KOPT-K1 (cell line): ENCODE measurements around the gene GLUD1.
"Not testable (repeated sequence)": the region's sequence is repeated elsewhere in the genome, so short reads cannot be mapped to it uniquely, and the experiment has no call there.

Experiments used
- H3K27ac ChIP-seq: fragments of 200-600 bp; sonication (generic); 2 replicates; pipeline ENCODE4 v1.5.1; 2016; ENCODE audit warnings: antibody characterized with exemption, mild to moderate bottlenecking, low read depth, low read length; ENCODE audit not compliant: poor library complexity, severe bottlenecking
- H3K36me3 ChIP-seq: fragments of 200-600 bp; sonication (generic); 2 replicates; pipeline ENCODE4 v1.5.1; 2017; ENCODE audit warnings: antibody characterized with exemption, mild to moderate bottlenecking, low read length, moderate library complexity; ENCODE audit not compliant: insufficient read depth
- H3K9me3 ChIP-seq: fragments of 200-600 bp; sonication (generic); 2 replicates; pipeline ENCODE4 v1.5.1; 2017; ENCODE audit warnings: antibody characterized with exemption, low read length, mild to moderate bottlenecking; ENCODE audit not compliant: insufficient read depth, poor library complexity, severe bottlenecking

GLUD1 gene

DNA sequence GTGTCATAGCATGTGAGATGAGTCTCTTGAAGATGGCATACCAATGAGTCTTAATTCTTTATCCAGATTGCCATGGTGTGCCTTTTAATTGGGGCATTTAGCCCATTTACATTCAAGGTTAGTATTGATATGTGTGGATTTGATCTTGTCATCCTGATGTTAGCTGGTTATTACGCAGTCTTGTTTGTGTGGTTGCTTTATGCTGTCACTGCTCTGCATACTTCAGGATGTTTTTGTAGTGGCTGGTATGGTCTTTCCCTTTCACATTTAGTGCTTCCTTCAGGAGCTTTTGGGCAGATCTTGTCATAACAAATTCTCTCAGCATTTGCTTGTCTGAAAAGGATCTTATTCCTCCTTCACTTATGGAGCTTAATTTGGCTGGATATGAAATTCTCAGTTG lies 58.0 kb downstream of the GLUD1 start:
- Histone ChIP-seq H3K36me3 (no peaks in the 10 kb centered on the region), H3K27ac (no peak overlapping the region), H3K9me3 (no peaks in the 10 kb centered on the region)

DNA sequence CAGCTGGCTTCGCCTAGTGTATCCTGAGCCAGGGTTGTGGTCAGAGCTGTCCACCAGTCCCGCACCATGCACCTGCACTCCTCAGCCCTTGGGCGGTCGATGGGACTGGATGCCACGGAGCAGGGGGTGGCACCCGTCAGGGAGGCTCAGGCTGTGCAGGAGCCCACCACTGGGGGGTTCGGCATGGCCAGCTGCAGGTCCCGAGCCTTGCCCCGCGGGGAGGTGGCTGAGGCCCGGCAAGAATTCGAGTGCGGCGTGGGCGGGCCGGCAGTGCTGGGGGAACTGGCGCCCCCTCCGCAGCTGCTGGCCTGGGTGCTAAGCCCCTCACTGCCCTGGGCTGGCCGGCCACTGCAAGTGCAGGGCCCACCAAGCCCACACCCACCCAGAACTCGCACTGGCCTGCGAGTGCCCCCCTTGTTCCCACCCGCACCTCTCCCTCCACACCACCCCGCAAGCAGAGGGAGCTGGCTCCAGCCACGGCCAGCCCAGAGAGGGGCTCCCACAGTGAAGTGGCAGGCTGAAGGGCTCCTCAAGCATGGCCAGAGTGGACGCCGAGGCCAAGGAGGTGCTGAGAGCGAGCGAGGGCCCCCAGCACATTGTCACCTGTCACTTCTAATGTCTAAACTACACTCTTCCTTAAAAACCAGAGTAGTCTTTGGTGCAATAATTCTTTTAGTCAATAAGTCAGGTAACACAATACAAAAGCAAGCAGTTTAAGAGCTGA lies 63.6 kb downstream of the GLUD1 start:
- H3K27ac ChIP-seq = no peak overlapping the region
- no peaks in the 10 kb centered on the region for H3K36me3 ChIP-seq
- H3K9me3 ChIP-seq = no peaks in the 10 kb centered on the region

DNA sequence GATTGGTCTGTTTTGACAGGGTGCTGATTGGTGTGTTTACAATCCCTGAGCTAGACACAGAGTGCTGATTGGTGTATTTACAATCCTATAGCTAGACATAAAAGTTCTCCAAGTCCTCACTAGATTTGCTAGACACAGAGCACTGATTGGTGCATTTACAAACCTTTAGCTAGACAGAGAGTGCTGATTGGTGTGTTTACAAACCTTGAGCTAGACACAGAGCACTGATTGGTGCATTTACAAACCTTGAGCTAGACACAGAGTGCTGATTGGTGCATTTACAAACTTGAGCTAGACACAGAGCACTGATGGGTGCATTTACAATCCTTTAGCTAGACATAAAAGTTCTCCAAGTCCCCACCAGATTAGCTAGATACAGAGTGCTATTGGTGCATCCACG lies 64.2 kb downstream of the GLUD1 start:
- H3K9me3 ChIP-seq, H3K36me3 ChIP-seq, H3K27ac ChIP-seq: not testable (repeated sequence)

DNA sequence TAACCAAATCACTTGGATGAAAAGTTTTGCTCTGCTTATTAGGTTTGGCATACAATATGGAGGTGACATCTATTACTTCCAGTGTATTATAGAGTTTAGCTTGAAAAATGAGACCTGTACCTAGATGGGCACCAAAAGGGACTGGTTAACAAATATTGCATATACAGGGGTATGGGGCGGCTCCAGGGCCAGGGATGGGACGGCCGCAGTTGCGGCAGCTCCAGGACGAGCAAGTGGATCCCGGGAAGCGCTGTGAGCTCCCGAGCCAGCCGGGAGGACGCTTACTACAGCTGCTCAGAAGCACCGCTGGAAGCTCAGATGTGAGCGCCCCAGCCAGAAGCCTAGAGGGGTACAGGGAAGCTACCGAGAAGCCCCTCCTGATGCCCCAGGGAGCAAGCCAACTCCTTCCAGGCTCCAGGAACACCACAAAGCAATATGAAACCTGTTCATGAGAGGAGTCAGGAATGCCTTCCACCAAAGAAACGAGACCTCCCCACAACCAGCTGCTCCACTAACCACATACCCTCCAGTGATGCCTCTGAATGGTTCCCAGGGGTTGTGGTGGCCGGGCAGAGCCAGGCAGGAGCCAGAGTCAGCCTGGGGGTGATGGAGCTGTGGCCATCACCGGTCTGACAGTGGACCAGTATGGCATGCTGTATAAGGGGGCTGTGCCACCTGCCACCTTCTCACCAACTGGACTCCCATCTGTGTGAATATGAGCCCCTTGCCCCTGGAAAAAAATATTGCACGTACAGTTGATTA lies 67.7 kb downstream of the GLUD1 start:
- H3K36me3 ChIP-seq, H3K27ac ChIP-seq, H3K9me3 ChIP-seq: not testable (repeated sequence)

DNA sequence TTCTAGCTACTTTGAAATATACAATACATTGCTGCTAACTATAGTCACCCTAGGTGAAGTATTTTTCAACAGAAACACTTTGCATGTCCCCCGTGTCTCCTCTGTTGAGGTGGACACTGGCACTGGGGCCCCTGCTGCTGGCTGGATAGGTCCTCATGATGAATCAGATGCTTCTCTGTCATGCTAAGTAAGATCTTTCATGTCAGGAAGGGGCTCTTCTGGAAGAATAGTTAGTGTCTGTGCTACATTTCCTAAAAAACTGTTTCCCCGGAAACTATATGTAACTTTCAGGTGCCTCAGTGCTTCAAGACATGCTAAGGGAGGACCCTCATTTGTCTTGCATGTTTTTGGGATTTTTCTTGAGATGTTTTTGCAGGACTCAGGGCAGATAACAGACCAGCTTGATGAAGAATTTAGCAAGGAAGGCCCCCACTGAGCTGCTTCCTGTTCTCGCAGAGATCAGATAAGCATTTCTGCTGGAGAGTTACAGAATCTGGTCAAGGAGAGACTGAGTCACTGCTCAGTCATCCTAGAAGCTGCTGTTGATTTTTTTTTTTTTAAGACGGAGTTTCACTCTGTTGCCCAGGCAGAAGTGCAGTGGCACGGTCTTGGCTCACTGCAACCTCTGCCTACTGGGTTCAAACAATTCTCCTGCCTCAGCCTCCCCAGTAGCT lies 69.2 kb downstream of the GLUD1 start:
- not testable (repeated sequence) for H3K9me3 ChIP-seq, H3K27ac ChIP-seq, H3K36me3 ChIP-seq

DNA sequence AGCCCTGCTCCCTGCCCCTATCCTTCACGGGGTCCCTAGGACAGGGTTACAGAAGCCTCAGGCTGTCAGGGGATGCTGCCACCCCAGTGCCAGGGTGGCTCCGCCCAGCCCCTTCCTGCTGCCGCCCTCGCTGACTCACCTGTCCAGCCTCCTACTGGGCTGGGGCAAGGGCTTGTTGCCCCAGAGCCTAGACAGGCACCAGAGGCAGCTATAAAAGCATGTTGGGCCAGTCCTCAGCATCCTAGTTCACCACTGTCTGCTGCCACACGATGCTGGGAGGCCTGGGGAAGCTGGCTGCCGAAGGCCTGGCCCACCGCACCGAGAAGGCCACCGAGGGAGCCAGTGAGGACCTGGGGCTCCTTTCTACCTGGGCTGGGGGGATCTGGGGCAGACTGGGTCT lies 74.6 kb downstream of the GLUD1 start, which contains the start of gene FAM25A:
Gene FAM25A (plus strand): TSS at position 239 of the 400 bp plus-strand sequence. CDS start 31 bp downstream, at position 270.
- not testable (repeated sequence) for H3K9me3 ChIP-seq, H3K27ac ChIP-seq, H3K36me3 ChIP-seq

DNA sequence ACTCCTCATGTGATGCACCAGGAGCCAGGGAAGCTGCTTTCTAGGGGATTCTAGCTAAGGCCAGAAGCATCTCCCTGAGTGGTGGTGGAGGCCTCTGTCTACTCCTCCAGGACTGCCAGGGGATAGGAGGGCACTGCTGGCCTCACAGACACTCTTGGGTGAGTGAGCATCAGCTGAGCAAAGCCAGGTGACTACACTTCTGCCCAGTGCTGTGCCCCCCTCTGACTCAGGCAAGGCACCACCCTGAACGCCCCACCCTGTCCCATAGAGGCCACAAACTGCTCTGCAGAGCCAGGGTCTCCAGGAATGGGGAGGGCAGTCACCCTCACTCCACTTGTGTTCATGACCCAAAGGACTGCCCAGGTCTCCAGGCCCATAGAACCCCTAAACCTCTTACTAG lies 75.1 kb downstream of the GLUD1 start:
- not testable (repeated sequence) for H3K27ac ChIP-seq, H3K9me3 ChIP-seq, H3K36me3 ChIP-seq

DNA sequence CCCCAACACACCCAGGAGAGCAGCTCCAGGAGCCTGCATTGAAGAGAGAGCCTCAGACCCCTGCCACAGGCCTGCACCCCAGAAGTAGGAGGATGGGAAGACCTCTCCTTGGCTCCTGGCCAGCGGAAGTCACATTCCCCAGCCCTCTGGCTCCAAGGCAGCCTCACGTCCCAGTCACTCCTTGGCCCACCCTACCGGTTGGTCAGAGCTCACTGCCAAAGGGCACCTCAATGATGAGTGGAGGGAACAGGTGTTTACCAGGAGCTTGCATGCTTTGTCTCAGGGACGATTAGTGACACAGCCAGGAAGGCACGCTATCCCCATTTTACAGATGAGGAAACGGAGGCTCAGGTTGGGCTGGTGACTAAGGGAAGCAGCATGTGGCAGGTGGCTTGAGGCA lies 75.6 kb downstream of the GLUD1 start:
- not testable (repeated sequence) for H3K9me3 ChIP-seq, H3K27ac ChIP-seq, H3K36me3 ChIP-seq

DNA sequence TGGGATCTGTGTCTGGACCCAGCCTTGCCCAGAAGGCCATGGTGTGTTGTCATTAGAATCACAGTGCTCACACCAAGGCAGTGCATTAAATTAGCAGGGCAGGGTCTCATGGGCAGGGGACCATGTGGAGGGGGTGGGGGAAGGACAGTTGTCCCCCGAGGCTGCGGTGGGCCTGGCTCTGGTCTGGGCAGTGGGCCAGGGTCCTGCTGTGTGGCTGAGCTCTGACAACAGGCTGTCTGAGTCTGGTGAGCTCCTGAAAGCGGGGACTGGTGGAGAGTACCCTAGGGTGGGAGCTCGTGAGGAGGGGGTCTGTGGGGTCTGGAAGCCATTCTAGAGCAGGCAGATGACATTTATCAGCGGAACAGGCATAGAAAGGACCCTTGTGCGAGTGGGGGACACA lies 76.5 kb downstream of the GLUD1 start:
- H3K27ac ChIP-seq, H3K36me3 ChIP-seq, H3K9me3 ChIP-seq: not testable (repeated sequence)

DNA sequence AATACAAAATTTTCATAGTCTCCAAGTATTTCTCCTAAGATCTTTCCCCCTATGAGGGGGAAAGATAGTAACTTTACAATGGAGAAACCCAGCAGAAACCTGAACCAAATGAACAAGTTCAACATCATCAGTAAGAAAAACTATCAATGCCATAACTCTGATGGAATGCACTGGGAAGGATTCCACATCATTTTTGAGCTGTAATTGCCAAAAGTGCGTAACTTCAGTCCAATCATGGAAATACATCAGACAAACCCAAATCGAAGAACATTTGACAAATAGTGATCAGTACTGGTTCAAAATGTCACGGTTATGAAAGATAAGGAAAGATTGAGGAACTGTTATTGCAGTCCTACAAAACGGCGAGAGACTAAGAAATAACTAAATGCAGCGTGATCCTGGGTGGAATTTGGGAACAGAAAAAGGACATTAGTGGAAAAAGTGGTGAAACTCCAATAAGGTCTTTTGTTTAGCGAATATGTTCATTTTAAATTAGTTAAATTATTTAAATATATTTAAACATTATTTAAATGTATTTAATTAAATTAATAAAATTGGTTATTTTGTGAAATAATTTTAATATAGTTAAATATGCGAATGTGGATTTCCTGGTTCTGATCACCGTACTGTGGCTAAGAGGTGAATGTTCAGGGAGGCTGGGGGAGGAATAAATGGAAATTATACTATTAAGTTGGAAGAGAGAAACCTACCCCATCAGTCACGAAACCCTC lies 79.5 kb downstream of the GLUD1 start:
- H3K9me3 ChIP-seq, H3K36me3 ChIP-seq, H3K27ac ChIP-seq: not testable (repeated sequence)

DNA sequence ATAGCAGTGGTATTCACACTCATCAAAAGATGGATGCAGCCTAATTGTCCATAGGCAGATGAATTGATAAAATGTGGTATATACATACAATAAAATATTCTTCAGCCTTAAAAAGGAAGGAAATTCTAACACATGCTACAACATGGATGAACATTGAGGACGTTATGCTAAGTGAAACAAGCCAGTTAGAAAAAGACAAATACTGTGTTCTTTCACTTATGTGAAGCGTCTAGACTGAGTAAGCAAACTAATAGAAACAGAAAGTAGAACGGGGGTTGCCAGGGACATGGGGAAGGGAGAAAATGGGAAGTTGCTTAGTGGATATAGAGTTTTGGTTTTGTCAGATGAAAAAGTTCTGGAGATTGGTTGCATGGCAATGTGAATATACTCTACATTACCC lies 81.1 kb downstream of the GLUD1 start:
- not testable (repeated sequence) for H3K9me3 ChIP-seq, H3K36me3 ChIP-seq, H3K27ac ChIP-seq

DNA sequence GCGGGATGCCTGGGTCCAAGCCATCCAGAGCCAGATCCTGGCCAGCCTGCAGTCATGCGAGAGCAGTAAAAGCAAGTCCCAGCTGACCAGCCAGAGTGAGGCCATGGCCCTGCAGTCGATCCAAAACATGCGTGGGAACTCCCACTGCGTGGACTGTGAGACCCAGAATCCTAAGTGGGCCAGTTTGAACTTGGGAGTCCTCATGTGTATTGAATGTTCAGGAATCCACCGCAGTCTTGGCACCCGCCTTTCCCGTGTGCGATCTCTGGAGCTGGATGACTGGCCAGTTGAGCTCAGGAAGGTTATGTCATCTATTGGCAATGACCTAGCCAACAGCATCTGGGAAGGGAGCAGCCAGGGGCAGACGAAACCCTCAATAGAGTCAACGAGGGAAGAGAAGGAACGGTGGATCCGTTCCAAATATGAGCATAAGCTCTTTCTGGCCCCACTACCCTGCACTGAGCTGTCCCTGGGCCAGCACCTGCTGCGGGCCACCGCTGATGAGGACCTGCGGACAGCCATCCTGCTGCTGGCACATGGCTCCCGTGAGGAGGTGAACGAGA lies 85.4 kb downstream of the GLUD1 start:
- not testable (repeated sequence) for H3K9me3 ChIP-seq, H3K27ac ChIP-seq, H3K36me3 ChIP-seq

DNA sequence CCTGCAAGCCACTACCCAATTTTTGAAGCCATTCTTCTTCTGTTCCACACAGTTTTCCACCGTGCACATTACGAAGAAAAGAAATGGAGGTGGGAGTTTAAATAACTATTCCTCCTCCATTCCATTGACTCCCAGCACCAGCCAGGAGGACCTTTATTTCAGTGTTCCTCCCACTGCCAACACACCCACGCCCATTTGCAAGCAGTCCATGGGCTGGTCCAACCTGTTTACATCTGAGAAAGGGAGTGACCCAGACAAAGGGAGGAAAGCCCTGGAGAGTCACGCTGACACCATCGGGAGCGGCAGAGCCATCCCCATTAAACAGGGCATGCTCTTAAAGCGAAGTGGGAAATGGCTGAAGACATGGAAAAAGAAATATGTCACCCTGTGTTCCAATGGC lies 86.3 kb downstream of the GLUD1 start:
- not testable (repeated sequence) for H3K9me3 ChIP-seq, H3K27ac ChIP-seq, H3K36me3 ChIP-seq

DNA sequence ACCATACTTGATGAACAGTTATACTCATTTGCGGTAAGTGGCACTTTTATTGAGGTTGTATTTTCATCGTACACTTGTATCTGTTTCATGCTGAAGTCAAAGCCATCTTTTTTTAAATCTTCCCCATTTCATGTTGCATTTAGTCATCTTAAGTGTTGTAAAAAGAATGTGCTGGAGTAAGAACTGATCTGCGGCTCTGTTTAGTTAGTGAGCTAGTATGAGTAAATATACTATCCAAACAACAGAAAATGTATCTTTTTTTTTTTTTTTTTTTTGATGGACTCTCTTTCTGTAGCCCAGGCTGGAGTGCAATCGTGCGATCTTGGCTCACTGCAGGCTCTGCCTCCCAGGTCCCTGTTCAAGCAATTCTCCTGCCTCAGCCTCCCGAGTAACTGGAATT lies 87.0 kb downstream of the GLUD1 start:
- not testable (repeated sequence) for H3K27ac ChIP-seq, H3K9me3 ChIP-seq, H3K36me3 ChIP-seq

DNA sequence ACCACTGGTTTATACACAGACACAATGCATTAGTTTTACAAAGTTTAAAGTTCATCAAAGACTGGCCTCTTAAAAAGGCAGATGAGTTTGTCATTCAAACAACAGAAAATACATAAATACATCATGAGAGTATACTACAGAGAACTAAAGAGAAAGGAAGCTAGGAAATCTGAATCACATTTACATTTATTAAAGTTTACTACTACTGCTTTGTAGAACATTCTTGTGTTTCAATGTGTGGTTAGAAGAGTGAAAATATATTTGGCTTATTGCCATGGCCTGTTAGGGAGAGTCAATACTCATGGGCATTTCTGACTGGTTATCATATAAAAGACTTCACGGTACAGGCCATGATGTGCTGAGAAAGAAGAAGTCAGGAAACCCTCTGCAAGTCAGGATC lies 87.5 kb downstream of the GLUD1 start:
- H3K9me3 ChIP-seq, H3K36me3 ChIP-seq, H3K27ac ChIP-seq: not testable (repeated sequence)
